Measurements from ENCODE around the gene TAOK1. TPM values are rescaled to one million over a fixed set of nuclear protein-coding genes. Genes with fewer than 3 reads are reported as not detected.

Gene TAOK1
- total and polyA plus RNA-seq, 4 donors = 4.3 to 20.5 (median 12.6) TPM

GRCh38 chr17:29394761-29395160 lies 4.6 kb downstream of the TAOK1 start:
- H3K27me3 ChIP-seq (ENCODE audit: control insufficient read depth in 4 of 4, insufficient read depth in 4 of 4, low read length in 3 of 4) = no peaks in the 10 kb centered on the region
- TF ChIP-seq TAF1 (conservative IDR thresholded peaks at IDR 0.05) (no peak), ZBTB33 (IDR thresholded peaks at IDR 0.05) (no peak), REST (IDR thresholded peaks at IDR 0.05) (no peak), GABPA (IDR thresholded peaks at IDR 0.05 in 1 of 2, conservative IDR thresholded peaks at IDR 0.05 in 1 of 2) (no peak), FOXA2 (IDR thresholded peaks at IDR 0.05) (no peak), YY1 (IDR thresholded peaks at IDR 0.05) (no peak), NR2F2 (IDR thresholded peaks at IDR 0.05) (no peak), SP1 (IDR thresholded peaks at IDR 0.05) (no peak), HNF4A (conservative IDR thresholded peaks at IDR 0.05) (no peak), FOXA1 (IDR thresholded peaks at IDR 0.05) (no peak), RAD21 (IDR thresholded peaks at IDR 0.05) (no peak), EGR1 (IDR thresholded peaks at IDR 0.05; ENCODE audit: low read depth in 2 of 2) (no peak), JUND (IDR thresholded peaks at IDR 0.05) (no peak), RXRA (IDR thresholded peaks at IDR 0.05) (no peak), HNF4G (IDR thresholded peaks at IDR 0.05) (no peak)
- TF ChIP-seq, protein P1, sequence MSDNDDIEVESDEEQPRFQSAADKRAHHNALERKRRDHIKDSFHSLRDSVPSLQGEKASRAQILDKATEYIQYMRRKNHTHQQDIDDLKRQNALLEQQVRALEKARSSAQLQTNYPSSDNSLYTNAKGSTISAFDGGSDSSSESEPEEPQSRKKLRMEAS (IDR thresholded peaks at IDR 0.05) = no peak
- TF ChIP-seq, protein P2, sequence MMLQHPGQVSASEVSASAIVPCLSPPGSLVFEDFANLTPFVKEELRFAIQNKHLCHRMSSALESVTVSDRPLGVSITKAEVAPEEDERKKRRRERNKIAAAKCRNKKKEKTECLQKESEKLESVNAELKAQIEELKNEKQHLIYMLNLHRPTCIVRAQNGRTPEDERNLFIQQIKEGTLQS (IDR thresholded peaks at IDR 0.05) = no peak
- TF ChIP-seq, protein P3, sequence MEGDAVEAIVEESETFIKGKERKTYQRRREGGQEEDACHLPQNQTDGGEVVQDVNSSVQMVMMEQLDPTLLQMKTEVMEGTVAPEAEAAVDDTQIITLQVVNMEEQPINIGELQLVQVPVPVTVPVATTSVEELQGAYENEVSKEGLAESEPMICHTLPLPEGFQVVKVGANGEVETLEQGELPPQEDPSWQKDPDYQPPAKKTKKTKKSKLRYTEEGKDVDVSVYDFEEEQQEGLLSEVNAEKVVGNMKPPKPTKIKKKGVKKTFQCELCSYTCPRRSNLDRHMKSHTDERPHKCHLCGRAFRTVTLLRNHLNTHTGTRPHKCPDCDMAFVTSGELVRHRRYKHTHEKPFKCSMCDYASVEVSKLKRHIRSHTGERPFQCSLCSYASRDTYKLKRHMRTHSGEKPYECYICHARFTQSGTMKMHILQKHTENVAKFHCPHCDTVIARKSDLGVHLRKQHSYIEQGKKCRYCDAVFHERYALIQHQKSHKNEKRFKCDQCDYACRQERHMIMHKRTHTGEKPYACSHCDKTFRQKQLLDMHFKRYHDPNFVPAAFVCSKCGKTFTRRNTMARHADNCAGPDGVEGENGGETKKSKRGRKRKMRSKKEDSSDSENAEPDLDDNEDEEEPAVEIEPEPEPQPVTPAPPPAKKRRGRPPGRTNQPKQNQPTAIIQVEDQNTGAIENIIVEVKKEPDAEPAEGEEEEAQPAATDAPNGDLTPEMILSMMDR (IDR thresholded peaks at IDR 0.05; ENCODE audit: low read depth, low read length, missing input control) = no peak
- no peak for DNase-seq (ENCODE audit: low spot score)
- H3K36me3 ChIP-seq (ENCODE audit: control insufficient read depth in 4 of 4, insufficient read depth in 3 of 4, low read depth in 1 of 4, low read length in 3 of 4) = peaks cover 0 to 2% (median 1%) of the 10 kb centered on the region in 4 donors
- H3K4me3 ChIP-seq (ENCODE audit: low read depth in 1 of 3, low read length in 3 of 3) = no peak overlapping the region
- no peak overlapping the region for H3K27ac ChIP-seq (ENCODE audit: low read depth in 1 of 2, low read length in 2 of 2)
- H3K9ac ChIP-seq (ENCODE audit: low read depth in 1 of 2, low read length in 2 of 2) = no peak overlapping the region
- WGBS = 96% methylated on average over 4 of the region's 4 CpGs
- no peaks in the 10 kb centered on the region for H3K9me3 ChIP-seq (ENCODE audit: control insufficient read depth in 4 of 4, low read length in 3 of 4)
- H3K4me1 ChIP-seq (ENCODE audit: control insufficient read depth in 4 of 4, insufficient read depth in 4 of 4, low read length in 3 of 4) = peaks cover 0 to 17% (median 7%) of the 10 kb centered on the region in 4 donors

Data from liver (tissue), 9 donors.